WI38 (cell line): Measurements from ENCODE around the gene NPTX2.
A peak's percentile ranks its signal among the peaks of the same experiment; 100 is the strongest.

Source experiments
- H3K4me3 ChIP-seq: 2 replicates; pipeline ENCODE4 v1.5.1; 2011; ENCODE audit warnings: low read depth, mild to moderate bottlenecking, control low read depth, low read length
- CTCF ChIP-seq: IDR thresholded peaks from 2 replicates; pipeline ENCODE4 v1.5.1; 2012; ENCODE audit warnings: low read depth, mild to moderate bottlenecking, control low read depth, low read length

Gene NPTX2

GRCh38 chr7:98619450-98620321 is 2.6 kb downstream of the NPTX2 start:
- peak overlapping the region; percentile 27; the same call in 1 of the 2 replicates for H3K4me3 ChIP-seq
- TF ChIP-seq CTCF: no peak

- TF ChIP-seq CTCF: no peak
- no peak overlapping the region for H3K4me3 ChIP-seq
Measured at GRCh38 chr7:98621573-98622482, 4.7 kb downstream of the NPTX2 start.

- no peak overlapping the region for H3K4me3 ChIP-seq
Measured at GRCh38 chr7:98622926-98623325, 5.8 kb downstream of the NPTX2 start.

GRCh38 chr7:98624846-98625420 is 7.8 kb downstream of the NPTX2 start:
- no peak overlapping the region for H3K4me3 ChIP-seq
- TF ChIP-seq CTCF: no peak

More at GRCh38 chr7:98622926-98623325, 5.8 kb downstream of the NPTX2 start:
- no peak for TF ChIP-seq CTCF

GRCh38 chr7:98626460-98627412 is 9.7 kb downstream of the NPTX2 start:
- no peak overlapping the region for H3K4me3 ChIP-seq
- no peak for TF ChIP-seq CTCF

GRCh38 chr7:98627413-98627790 is 10.3 kb downstream of the NPTX2 start:
- no peak overlapping the region for H3K4me3 ChIP-seq
- TF ChIP-seq CTCF: no peak
